Prostate gland (tissue), 2 donors: Measurements from ENCODE around the gene GAD2.

ENCODE experiments used
- CTCF ChIP-seq, 4 experiments: fragments of 200-600 bp in 2 of 4; fragments of 450-650 bp in 2 of 4; sonication (generic) in 2 of 4; IDR thresholded peaks; 1 replicate in 3 of 4; 2 replicates in 1 of 4; pipeline ENCODE4 v1.5.1; 2016 to 2019; ENCODE audit warnings: antibody characterized with exemption in 4 of 4, mild to moderate bottlenecking in 2 of 4, moderate library complexity in 2 of 4
- POLR2A ChIP-seq: fragments of 450-650 bp; IDR thresholded peaks from one replicate; pipeline ENCODE4 v1.6.1; 2016; ENCODE audit warnings: antibody characterized with exemption, mild to moderate bottlenecking
- POLR2AphosphoS5 ChIP-seq: sonication (generic); formaldehyde crosslinking; IDR thresholded peaks from one replicate; pipeline ENCODE4 v1.6.1; 2017; ENCODE audit warnings: antibody characterized with exemption

- no peak for TF ChIP-seq CTCF (IDR thresholded peaks at IDR 0.05)
- TF ChIP-seq POLR2A, result no peak
- no peak for TF ChIP-seq POLR2AphosphoS5
Observed at GRCh38 chr10:26311383-26311940, 94.9 kb downstream of the GAD2 start.
